Inflammatory macrophage (primary cell): ENCODE measurements around the gene ST6GALNAC5.
A peak's percentile ranks its signal among the peaks of the same experiment; 100 is the strongest.

Experiments used
- DNase-seq, 2 donors: peaks; one replicate each; pipeline ENCODE4 v3.0.0-alpha.2; 2020 to 2022

ST6GALNAC5 gene

GRCh38 chr1:77015748-77016341 lies 148.6 kb downstream of the ST6GALNAC5 start:
- no peak for DNase-seq

GRCh38 chr1:77016386-77016985 lies 149.2 kb downstream of the ST6GALNAC5 start:
- no peak for DNase-seq

GRCh38 chr1:77018311-77018710 lies 151.0 kb downstream of the ST6GALNAC5 start:
- DNase-seq = no peak

- no peak for DNase-seq
Measured at GRCh38 chr1:77018761-77019160, 151.5 kb downstream of the ST6GALNAC5 start.

- no peak for DNase-seq
Measured at GRCh38 chr1:77021732-77022131, 154.5 kb downstream of the ST6GALNAC5 start.

- DNase-seq = no peak
Measured at GRCh38 chr1:77024500-77024899, 157.2 kb downstream of the ST6GALNAC5 start.

- DNase-seq = no peak
Measured at GRCh38 chr1:77025599-77025998, 158.3 kb downstream of the ST6GALNAC5 start.

- no peak for DNase-seq
Measured at GRCh38 chr1:77026135-77026534, 158.9 kb downstream of the ST6GALNAC5 start.

- no peak for DNase-seq
Measured at GRCh38 chr1:77026640-77027039, 159.4 kb downstream of the ST6GALNAC5 start.

GRCh38 chr1:77027847-77028246 lies 160.6 kb downstream of the ST6GALNAC5 start:
- no peak for DNase-seq

- DNase-seq = no peak
Measured at GRCh38 chr1:77030401-77031105, 163.3 kb downstream of the ST6GALNAC5 start.

GRCh38 chr1:77031106-77031662 lies 163.9 kb downstream of the ST6GALNAC5 start:
- DNase-seq = no peak

GRCh38 chr1:77036560-77036959 lies 169.3 kb downstream of the ST6GALNAC5 start:
- peak in 1 of 2 donors; percentile 1 for DNase-seq

GRCh38 chr1:77037038-77037437 lies 169.8 kb downstream of the ST6GALNAC5 start:
- no peak for DNase-seq

- no peak for DNase-seq
Measured at GRCh38 chr1:77038000-77038399, 170.7 kb downstream of the ST6GALNAC5 start.

GRCh38 chr1:77039111-77039510 lies 171.8 kb downstream of the ST6GALNAC5 start:
- DNase-seq = no peak

- no peak for DNase-seq
Measured at GRCh38 chr1:77039739-77040138, 172.5 kb downstream of the ST6GALNAC5 start.

- peak; percentile 3 to 9 for DNase-seq
Measured at GRCh38 chr1:77040826-77041225, 173.5 kb downstream of the ST6GALNAC5 start.

- DNase-seq = no peak
Measured at GRCh38 chr1:77044133-77044849, 177.0 kb downstream of the ST6GALNAC5 start.

- DNase-seq = no peak
Measured at GRCh38 chr1:77047575-77047974, 180.3 kb downstream of the ST6GALNAC5 start.

- peak in 1 of 2 donors; percentile 6 for DNase-seq
Measured at GRCh38 chr1:77047978-77048614, 180.8 kb downstream of the ST6GALNAC5 start.

- peak in 1 of 2 donors; percentile 29 for DNase-seq
Measured at GRCh38 chr1:77048615-77049005, 181.3 kb downstream of the ST6GALNAC5 start.
